HG03280 (cell line): ENCODE results near the gene SGTA.
"Not testable (repeated sequence)": the region's sequence is repeated elsewhere in the genome, so short reads cannot be mapped to it uniquely, and the experiment has no call there.

Source experiments
- ATAC-seq: cut with Tn5 transposase; IDR thresholded peaks from one replicate; pipeline ENCODE4 v1.9.1; 2021; ENCODE audit warnings: mild to moderate bottlenecking, moderate library complexity; ENCODE audit not compliant: unreplicated experiment

The SGTA gene, protein sequence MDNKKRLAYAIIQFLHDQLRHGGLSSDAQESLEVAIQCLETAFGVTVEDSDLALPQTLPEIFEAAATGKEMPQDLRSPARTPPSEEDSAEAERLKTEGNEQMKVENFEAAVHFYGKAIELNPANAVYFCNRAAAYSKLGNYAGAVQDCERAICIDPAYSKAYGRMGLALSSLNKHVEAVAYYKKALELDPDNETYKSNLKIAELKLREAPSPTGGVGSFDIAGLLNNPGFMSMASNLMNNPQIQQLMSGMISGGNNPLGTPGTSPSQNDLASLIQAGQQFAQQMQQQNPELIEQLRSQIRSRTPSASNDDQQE

DNA sequence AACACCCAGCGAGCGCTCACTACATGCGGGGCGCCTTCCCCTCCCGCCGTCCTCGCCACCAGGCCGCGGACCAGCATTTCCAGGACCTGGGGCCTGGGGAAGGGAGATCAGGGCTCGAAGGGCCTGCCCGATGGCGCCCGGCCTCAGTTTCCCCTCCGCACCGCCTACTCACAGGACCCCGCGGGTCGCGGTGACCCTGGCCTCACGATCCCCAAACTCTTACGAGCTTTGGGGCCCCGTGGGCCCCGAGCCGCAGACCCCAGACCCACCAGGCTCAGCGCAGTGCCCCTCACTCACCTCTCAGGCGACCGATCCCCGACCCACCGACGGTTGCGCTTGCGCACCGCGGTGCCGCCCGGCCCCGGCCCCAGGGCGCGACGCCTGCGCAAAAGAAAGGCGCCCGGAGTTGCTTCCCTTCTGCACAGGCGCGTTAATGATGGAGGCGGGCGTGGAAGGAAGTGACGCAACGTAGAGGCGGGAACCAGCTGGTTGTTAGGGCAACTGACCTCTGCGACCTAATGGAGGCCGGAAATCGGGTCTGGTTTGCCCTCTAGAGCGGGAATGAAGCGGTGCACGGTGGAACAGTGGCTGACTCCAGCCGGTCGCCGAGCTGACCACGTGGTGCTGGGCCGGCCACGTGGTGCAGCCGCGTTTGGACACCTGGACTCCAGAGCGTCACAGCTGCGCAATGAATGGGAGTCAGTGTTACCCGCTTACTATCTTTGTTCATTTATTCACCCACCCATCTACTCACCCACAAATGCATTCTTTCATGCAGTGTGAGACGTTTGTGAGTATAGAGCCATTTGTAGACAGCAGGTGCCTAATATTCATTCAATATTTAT lies at the start of gene SGTA:
Gene SGTA (minus strand): TSS at position 338 of the 845 bp plus-strand sequence. CDS start 14,205 bp downstream, outside the sequence.
- ATAC-seq = peak; percentile 73

- ATAC-seq = no peak
Observed at GRCh38 chr19:2827840-2828489, 44.9 kb upstream of the SGTA start.

DNA sequence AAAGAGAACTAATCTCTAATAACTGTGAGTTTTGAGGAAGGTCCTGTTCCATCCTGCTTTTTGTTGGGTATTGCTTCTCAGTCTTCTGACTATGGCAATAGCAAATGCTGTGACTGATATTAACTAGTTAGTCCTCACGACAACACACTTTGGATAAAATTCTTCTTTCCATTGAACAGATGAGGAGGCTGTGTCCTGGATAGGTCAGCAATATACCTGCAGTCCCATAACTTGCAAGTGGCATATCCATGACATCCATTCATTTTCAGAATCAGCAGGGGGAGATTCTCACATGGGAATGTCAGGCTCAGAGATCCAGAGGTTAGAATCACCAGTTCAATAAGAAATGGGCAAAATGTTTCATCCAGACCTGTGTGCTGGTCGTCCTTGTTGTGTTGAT lies 43.9 kb upstream of the SGTA start:
- ATAC-seq = no peak

DNA sequence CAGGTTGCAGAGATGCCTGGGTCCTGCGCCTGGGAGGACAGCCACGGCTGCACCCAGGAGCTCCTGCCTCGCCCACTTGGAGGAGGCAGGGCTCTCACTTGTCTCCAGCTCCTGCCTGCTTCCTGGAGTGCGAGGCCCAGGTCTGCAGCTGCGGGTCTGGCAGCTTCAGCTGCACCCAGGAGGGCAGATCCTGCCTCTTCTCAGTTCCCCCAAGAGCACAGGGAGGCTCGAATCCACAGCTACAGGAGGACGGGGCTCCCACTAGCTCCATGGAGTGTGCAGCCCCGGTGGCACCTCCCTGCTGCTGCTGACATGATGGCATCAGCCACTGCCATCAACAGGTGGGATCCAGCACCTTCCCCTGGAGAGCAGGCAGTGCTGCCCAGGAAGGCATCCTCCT lies 41.1 kb upstream of the SGTA start:
- ATAC-seq = no peak

GRCh38 chr19:2823646-2824045 lies 40.6 kb upstream of the SGTA start:
- ATAC-seq = no peak

- no peak for ATAC-seq
Observed at GRCh38 chr19:2822846-2823245, 39.8 kb upstream of the SGTA start.

- ATAC-seq = peak; percentile 33
Observed at GRCh38 chr19:2820112-2820702, 37.1 kb upstream of the SGTA start.

GRCh38 chr19:2819540-2820111 lies 36.6 kb upstream of the SGTA start, which contains the start of gene ZNF554:
ZNF554 (plus strand) TSS chr19:2819868; CDS start chr19:2820072, 204 bp downstream.
- peak; percentile 87 for ATAC-seq

DNA sequence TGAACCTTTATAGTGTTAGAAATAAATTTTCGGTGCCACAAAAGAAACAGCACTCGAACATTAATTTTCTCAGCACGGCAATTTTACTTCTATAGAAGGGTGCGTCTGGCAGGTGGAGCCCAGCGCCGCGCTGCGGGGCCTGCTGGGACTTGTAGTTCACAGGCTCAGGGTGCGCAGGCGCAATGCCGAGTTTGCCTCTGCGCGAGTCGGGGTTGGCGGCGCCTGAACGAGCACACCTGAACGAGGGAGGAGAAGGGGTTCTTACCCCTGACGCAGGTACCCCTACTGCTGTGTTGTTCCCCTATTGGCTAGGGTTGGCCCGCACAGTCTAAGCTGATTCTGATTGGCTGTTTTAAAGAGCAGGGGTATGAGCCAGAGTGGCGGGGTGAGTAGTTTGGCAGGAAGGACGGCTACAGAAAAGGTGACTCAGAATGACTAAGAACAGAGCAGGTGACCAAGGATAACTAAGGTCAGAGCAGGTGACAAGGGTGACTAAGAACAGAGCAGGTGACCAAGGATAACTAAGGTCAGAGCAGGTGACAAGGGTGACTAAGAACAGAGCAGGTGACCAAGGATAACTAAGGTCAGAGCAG lies 34.3 kb upstream of the SGTA start:
- ATAC-seq = not testable (repeated sequence)

- no peak for ATAC-seq
Observed at GRCh38 chr19:2816641-2817040, 33.6 kb upstream of the SGTA start.

- no peak for ATAC-seq
Observed at GRCh38 chr19:2815923-2816322, 32.9 kb upstream of the SGTA start.

DNA sequence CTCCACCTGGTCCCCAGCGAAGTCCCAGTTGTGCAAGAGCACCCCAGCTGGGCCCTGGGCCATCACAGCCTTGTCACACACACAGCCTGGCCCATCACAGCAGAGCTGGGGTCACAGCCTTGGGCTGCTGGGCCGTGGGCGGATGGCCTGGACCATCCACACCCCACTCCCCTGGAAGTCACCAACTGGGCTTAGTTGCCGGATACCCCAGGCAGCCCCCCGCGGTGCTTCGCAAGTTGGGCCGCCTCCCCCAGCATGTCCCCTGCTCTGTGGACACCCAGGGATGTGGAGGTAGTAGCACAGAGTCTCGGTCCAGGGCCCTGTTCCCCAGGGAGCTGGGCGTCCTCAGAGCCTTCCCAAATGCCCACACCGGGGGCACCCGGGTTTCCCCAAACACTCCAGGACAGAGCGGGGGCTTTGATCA lies 32.1 kb upstream of the SGTA start:
- ATAC-seq = no peak

DNA sequence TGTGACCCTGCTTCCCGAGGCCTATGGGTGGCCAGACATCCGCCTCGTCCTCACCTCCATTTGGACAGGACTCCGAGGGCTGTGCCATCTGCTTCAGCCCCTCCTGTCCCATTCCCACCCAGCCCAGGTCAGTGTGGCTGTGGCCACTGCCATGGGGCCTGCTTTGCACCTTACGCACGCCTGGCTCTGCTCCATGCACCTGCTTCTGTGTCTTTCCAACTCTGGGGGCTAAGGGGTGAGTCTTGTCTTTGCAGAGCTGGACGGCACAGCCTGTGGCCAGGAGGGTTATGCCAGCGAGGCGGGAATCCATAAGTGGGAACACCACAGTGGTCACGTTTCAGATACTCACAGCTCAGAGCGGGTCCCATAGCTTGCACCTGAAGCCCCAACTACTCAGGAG lies 31.4 kb upstream of the SGTA start:
- no peak for ATAC-seq

- no peak for ATAC-seq
Observed at GRCh38 chr19:2813235-2814160, 30.4 kb upstream of the SGTA start.

GRCh38 chr19:2812414-2813234 lies 29.6 kb upstream of the SGTA start:
- no peak for ATAC-seq

GRCh38 chr19:2811735-2812413 lies 28.8 kb upstream of the SGTA start:
- ATAC-seq = no peak

DNA sequence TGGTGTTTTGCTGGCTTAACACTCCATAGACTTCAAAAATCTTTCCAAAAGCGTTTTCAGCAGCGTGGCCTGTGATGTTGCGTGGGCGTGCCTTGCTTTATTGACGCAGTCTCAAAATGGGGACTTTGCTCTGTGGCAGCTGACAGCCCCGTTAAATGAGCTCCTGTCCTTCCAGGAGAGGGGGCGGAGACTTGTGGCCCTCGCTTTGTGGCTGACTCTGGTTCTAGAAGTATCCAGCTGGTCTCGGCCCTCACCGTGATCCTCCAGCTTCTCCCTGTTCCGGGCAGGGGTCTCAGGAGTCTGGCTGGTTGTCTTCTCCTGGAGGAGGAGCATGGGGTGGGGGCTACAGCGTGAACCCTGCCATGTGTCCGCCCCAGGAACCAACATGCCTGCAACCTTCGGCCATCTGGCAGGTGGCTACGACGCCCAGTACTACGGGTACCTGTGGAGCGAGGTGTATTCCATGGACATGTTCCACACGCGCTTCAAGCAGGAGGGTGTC lies 28.2 kb upstream of the SGTA start:
- ATAC-seq = no peak
